ENCODE results near the gene IKZF4.

IKZF4 gene

GRCh38 chr12:56078427-56078826, 57.6 kb downstream of the IKZF4 start:
- Histone ChIP-seq H3K9ac (ENCODE audit: low read length) (no peak overlapping the region), H3K4me2 (ENCODE audit: low read depth, low read length, poor library complexity, severe bottlenecking) (no peak overlapping the region), H3K9me3 (ENCODE audit: insufficient read depth, low read length) (no peaks in the 10 kb centered on the region), H2AFZ (ENCODE audit: low read depth, low read length, severe bottlenecking) (no peak overlapping the region), H3K27me3 (ENCODE audit: low read length) (no peaks in the 10 kb centered on the region), H3K4me3 (ENCODE audit: insufficient read depth, low read length, poor library complexity, severe bottlenecking) (no peak overlapping the region), H3K27ac (ENCODE audit: low read depth, low read length) (no peak overlapping the region), H3K36me3 (ENCODE audit: low read length) (no peaks in the 10 kb centered on the region), H4K20me1 (ENCODE audit: low read depth, low read length) (no peaks in the 10 kb centered on the region), H3F3A (ENCODE audit: insufficient read depth) (no peaks in the 10 kb centered on the region), H3K9me2 (replicated peaks; ENCODE audit: insufficient read depth, low read length) (no peaks in the 10 kb centered on the region), H3K79me2 (ENCODE audit: insufficient read depth, low read length) (no peaks in the 10 kb centered on the region)
- TF ChIP-seq EZH2phosphoT487 (conservative IDR thresholded peaks at IDR 0.05; ENCODE audit: low read length), result no peak
- TF ChIP-seq CTCF (IDR thresholded peaks at IDR 0.05; ENCODE audit: insufficient read depth, low read length, poor library complexity, severe bottlenecking), result no peak

- Histone ChIP-seq H3K9me3 (ENCODE audit: insufficient read depth, low read length) (no peaks in the 10 kb centered on the region), H2AFZ (ENCODE audit: low read depth, low read length, severe bottlenecking) (peak overlapping the region; percentile 95), H3K27me3 (ENCODE audit: low read length) (no peaks in the 10 kb centered on the region), H3K27ac (ENCODE audit: low read depth, low read length) (no peak overlapping the region), H3K36me3 (ENCODE audit: low read length) (no peaks in the 10 kb centered on the region), H3K79me2 (ENCODE audit: insufficient read depth, low read length) (no peaks in the 10 kb centered on the region), H3K4me3 (ENCODE audit: insufficient read depth, low read length, poor library complexity, severe bottlenecking) (peak overlapping the region; percentile 62), H3F3A (ENCODE audit: insufficient read depth) (no peaks in the 10 kb centered on the region), H3K9ac (ENCODE audit: low read length) (peak overlapping the region; percentile 59), H4K20me1 (ENCODE audit: low read depth, low read length) (no peaks in the 10 kb centered on the region), H3K4me2 (ENCODE audit: low read depth, low read length, poor library complexity, severe bottlenecking) (peak overlapping the region; percentile 95), H3K9me2 (replicated peaks; ENCODE audit: insufficient read depth, low read length) (no peaks in the 10 kb centered on the region)
- TF ChIP-seq CTCF (IDR thresholded peaks at IDR 0.05; ENCODE audit: insufficient read depth, low read length, poor library complexity, severe bottlenecking), result peak; percentile 49
- TF ChIP-seq EZH2phosphoT487 (conservative IDR thresholded peaks at IDR 0.05; ENCODE audit: low read length), result no peak
Measured at GRCh38 chr12:56078931-56079722, 58.3 kb downstream of the IKZF4 start.

GRCh38 chr12:56079723-56080555, 59.1 kb downstream of the IKZF4 start, which contains the start of gene ERBB3:
ERBB3 (plus strand) TSS chr12:56080165; CDS start chr12:56080301, 136 bp downstream.
- Histone ChIP-seq H3K4me3 (ENCODE audit: insufficient read depth, low read length, poor library complexity, severe bottlenecking) (peak within 1 kb of the TSS; percentile 62), H3K36me3 (ENCODE audit: low read length) (no peaks in the 10 kb centered on the region), H3K9me3 (ENCODE audit: insufficient read depth, low read length) (no peaks in the 10 kb centered on the region), H3K9ac (ENCODE audit: low read length) (peak within 1 kb of the TSS; percentile 59), H3K27ac (ENCODE audit: low read depth, low read length) (no peak within 1 kb of the TSS), H3F3A (ENCODE audit: insufficient read depth) (no peaks in the 10 kb centered on the region), H2AFZ (ENCODE audit: low read depth, low read length, severe bottlenecking) (peak within 1 kb of the TSS; percentile 95), H3K27me3 (ENCODE audit: low read length) (no peaks in the 10 kb centered on the region), H3K9me2 (replicated peaks; ENCODE audit: insufficient read depth, low read length) (no peaks in the 10 kb centered on the region), H4K20me1 (ENCODE audit: low read depth, low read length) (no peaks in the 10 kb centered on the region), H3K4me2 (ENCODE audit: low read depth, low read length, poor library complexity, severe bottlenecking) (peak within 1 kb of the TSS; percentile 95), H3K79me2 (ENCODE audit: insufficient read depth, low read length) (no peaks in the 10 kb centered on the region)
- TF ChIP-seq CTCF (IDR thresholded peaks at IDR 0.05; ENCODE audit: insufficient read depth, low read length, poor library complexity, severe bottlenecking) (no peak), EZH2phosphoT487 (conservative IDR thresholded peaks at IDR 0.05; ENCODE audit: low read length) (no peak)

Measured in SU-DHL-6 (cell line).